ENCODE results near the gene SORBS1. TPM values are rescaled to one million over a fixed set of nuclear protein-coding genes. Genes with fewer than 3 reads are reported as not detected.

SORBS1 gene
- total RNA-seq, 2 experiments from 2014 or later, result 0.57 to 3.1 TPM

GRCh38 chr10:95562341-95562965 is 1.3 kb upstream of the SORBS1 start:
- H3K79me2 ChIP-seq (ENCODE audit: insufficient read depth, low read depth, low read length), result no peaks in the 10 kb centered on the region
- H2AFZ ChIP-seq (ENCODE audit: low read length), result peak overlapping the region; percentile 24; the same call in 1 of the 2 replicates
- H4K20me1 ChIP-seq (ENCODE audit: insufficient read depth, low read length), result no peaks in the 10 kb centered on the region
- POLR2A ChIA-PET, result interaction anchor here (1.0 kb wide), 1 partner anchor 177 kb away, joined by 3 read pairs; no protein-coding TSS in a partner anchor
- no peaks in the 10 kb centered on the region for H3K4me1 ChIP-seq (ENCODE audit: insufficient read depth, low read length, poor library complexity, severe bottlenecking)
- intact Hi-C loops (cut with micrococcal nuclease; ENCODE audit: unreplicated experiment), result loop anchor here (5.0 kb wide), 2 partner anchors 90 to 425 kb away; no protein-coding TSS in a partner anchor
- H3K27ac ChIP-seq (ENCODE audit: low read depth, low read length, poor library complexity, severe bottlenecking), result no peak overlapping the region
- no peaks in the 10 kb centered on the region for H3K36me3 ChIP-seq (ENCODE audit: insufficient read depth, low read length)
- CTCF ChIA-PET (ENCODE audit: unreplicated experiment), result no interaction called here
- no peaks in the 10 kb centered on the region for H3K9me2 ChIP-seq (ENCODE audit: insufficient read depth, low read length)
- H3K4me2 ChIP-seq (ENCODE audit: low read length), result no peak overlapping the region
- H3K9me3 ChIP-seq (ENCODE audit: low read length), result no peaks in the 10 kb centered on the region
- TF ChIP-seq EZH2phosphoT487 (IDR thresholded peaks at IDR 0.05; ENCODE audit: borderline replicate concordance, low read depth, low read length) (no peak), CTCF (conservative IDR thresholded peaks at IDR 0.05; ENCODE audit: low read length) (no peak)
- no TSS peak for BruUV-seq (replicated peaks)
- no peak overlapping the region for H3K4me3 ChIP-seq (ENCODE audit: low read depth, low read length, poor library complexity, severe bottlenecking)
- DNase-seq (ENCODE audit: low spot score), result no peak

- peak; percentile 4 for DNase-seq (ENCODE audit: low spot score)
- Histone ChIP-seq H3K79me2 (ENCODE audit: insufficient read depth, low read depth, low read length) (no peaks in the 10 kb centered on the region), H2AFZ (ENCODE audit: low read length) (peak overlapping the region; percentile 24; the same call in 1 of the 2 replicates), H3K36me3 (ENCODE audit: insufficient read depth, low read length) (no peaks in the 10 kb centered on the region), H4K20me1 (ENCODE audit: insufficient read depth, low read length) (no peaks in the 10 kb centered on the region), H3K4me2 (ENCODE audit: low read length) (peak overlapping the region; percentile 100; the same call in 1 of the 2 replicates), H3K4me1 (ENCODE audit: insufficient read depth, low read length, poor library complexity, severe bottlenecking) (no peaks in the 10 kb centered on the region), H3K4me3 (ENCODE audit: low read depth, low read length, poor library complexity, severe bottlenecking) (peak overlapping the region; percentile 86), H3K9me3 (ENCODE audit: low read length) (no peaks in the 10 kb centered on the region), H3K9me2 (ENCODE audit: insufficient read depth, low read length) (no peaks in the 10 kb centered on the region), H3K27ac (ENCODE audit: low read depth, low read length, poor library complexity, severe bottlenecking) (no peak overlapping the region)
- CTCF ChIA-PET (ENCODE audit: unreplicated experiment), result no interaction called here
- POLR2A ChIA-PET, result interaction anchor here (1.0 kb wide), 1 partner anchor 176 kb away, joined by 3 read pairs; no protein-coding TSS in a partner anchor
- TF ChIP-seq EZH2phosphoT487 (IDR thresholded peaks at IDR 0.05; ENCODE audit: borderline replicate concordance, low read depth, low read length) (no peak), CTCF (conservative IDR thresholded peaks at IDR 0.05; ENCODE audit: low read length) (no peak)
- no TSS peak for BruUV-seq (replicated peaks)
- intact Hi-C loops (cut with micrococcal nuclease; ENCODE audit: unreplicated experiment), result loop anchor here (2.0 to 5.0 kb wide), 3 partner anchors 90 to 425 kb away; no protein-coding TSS in a partner anchor
Observed at GRCh38 chr10:95561864-95562177, 650 bp upstream of the SORBS1 start.
